Endodermal cell (in vitro differentiated cells): ENCODE data around the gene DPF3. TPM values are rescaled to one million over a fixed set of nuclear protein-coding genes. Genes with fewer than 3 reads are reported as not detected.

Experiments used
- DNase-seq: peaks from one replicate; pipeline ENCODE4 v3.0.0-alpha.2; 2017
- H3K27ac ChIP-seq: 2 replicates; pipeline ENCODE4 v1.5.1; 2013; ENCODE audit warnings: mild to moderate bottlenecking, low read depth, low read length, moderate library complexity
- H3K27me3 ChIP-seq: 2 replicates; pipeline ENCODE4 v1.6.1; 2013; ENCODE audit warnings: mild to moderate bottlenecking, low read length, moderate library complexity; ENCODE audit not compliant: insufficient read depth, control insufficient read depth, poor library complexity, severe bottlenecking
- H3K36me3 ChIP-seq: 2 replicates; pipeline ENCODE4 v1.7.0; 2013; ENCODE audit warnings: mild to moderate bottlenecking, low read length, moderate library complexity; ENCODE audit not compliant: control insufficient read depth, insufficient read depth
- H3K4me1 ChIP-seq: one replicate; pipeline ENCODE4 v1.7.0; 2013; ENCODE audit warnings: low read length; ENCODE audit not compliant: control insufficient read depth, insufficient read depth
- H3K4me3 ChIP-seq: 2 replicates; pipeline ENCODE4 v1.5.1; 2013; ENCODE audit warnings: mild to moderate bottlenecking, low read length, moderate library complexity
- H3K9ac ChIP-seq: 2 replicates; pipeline ENCODE4 v1.6.1; 2013; ENCODE audit warnings: mild to moderate bottlenecking, low read length, moderate library complexity; ENCODE audit not compliant: poor library complexity, severe bottlenecking; ENCODE audit errors: extremely low read depth
- H3K9me3 ChIP-seq: 2 replicates; pipeline ENCODE4 v1.6.1; 2013; ENCODE audit warnings: mild to moderate bottlenecking, low read length, moderate library complexity; ENCODE audit not compliant: control insufficient read depth
- H3K27ac Mint-ChIP-seq: 2 replicates; pipeline ENCODE4 v1.8.0; 2020; ENCODE audit warnings: mixed read lengths
- H3K27me3 Mint-ChIP-seq: 2 replicates; pipeline ENCODE4 v1.8.0; 2021; ENCODE audit warnings: mild to moderate bottlenecking, mixed read lengths; ENCODE audit not compliant: insufficient read depth
- H3K36me3 Mint-ChIP-seq: 2 replicates; pipeline ENCODE4 v1.8.0; 2020; ENCODE audit warnings: low read depth, mixed read lengths
- H3K4me1 Mint-ChIP-seq: 2 replicates; pipeline ENCODE4 v1.8.0; 2020; ENCODE audit warnings: mixed read lengths
- H3K4me3 Mint-ChIP-seq: 2 replicates; pipeline ENCODE4 v1.8.0; 2020; ENCODE audit warnings: mild to moderate bottlenecking, moderate library complexity, mixed read lengths
- H3K9me3 Mint-ChIP-seq: 2 replicates; pipeline ENCODE4 v1.8.0; 2020; ENCODE audit warnings: mild to moderate bottlenecking, mixed read lengths
- WGBS, 2 experiments: methylation state at CpG; one replicate each; pipeline versions ENCODE4 v1.1.5 to v1.1.7; 2013; ENCODE audit warnings: missing lambda C conversion rate in 2 of 2, mixed read lengths in 1 of 2; ENCODE audit not compliant: insufficient coverage in 1 of 2, insufficient read length in 1 of 2; 5-methylcytosine and 5-hydroxymethylcytosine counted together
- total RNA-seq, 2 donors: library from RNA; stranded (reverse); fragmentation: NEBNext Ultra II Directional in 1 of 2; extraction: Animal tissue kit (Norgen Biotek cat#: 25700) in 1 of 2; gene quantifications; 2 replicates in 1 of 2; 3 replicates in 1 of 2; pipeline ENCODE4 v1.2.1, GENCODE V29; 2021
- TF ChIP-seq, protein P1 (sequence below): fragments of 200-600 bp; sonication (generic); conservative IDR thresholded peaks from 2 replicates; pipeline ENCODE4 v1.5.0; 2021; ENCODE audit warnings: antibody characterized with exemption, mild to moderate bottlenecking

Gene DPF3
- total RNA-seq, 2 donors from 2014 or later: not detected

GRCh38 chr14:72636094-72636493, 257.8 kb downstream of the DPF3 start:
- 93% methylated on average over 1 of the region's 1 CpG; no CpG with 5 or more reads in 1 of the 2 experiments for WGBS, 2 experiments
- Histone ChIP-seq H3K27ac (no peak overlapping the region), H3K4me1 (no peaks in the 10 kb centered on the region), H3K9me3 (peaks cover 9% of the 10 kb centered on the region), H3K4me3 (no peak overlapping the region), H3K36me3 (no peaks in the 10 kb centered on the region), H3K9ac (no peak overlapping the region), H3K27me3 (no peaks in the 10 kb centered on the region)
- H3K4me3 Mint-ChIP-seq: no peak overlapping the region
- no peaks in the 10 kb centered on the region for H3K4me1 Mint-ChIP-seq
- peaks cover 18% of the 10 kb centered on the region for H3K27me3 Mint-ChIP-seq
- H3K9me3 Mint-ChIP-seq: peaks cover 8% of the 10 kb centered on the region
- DNase-seq: no peak
- H3K27ac Mint-ChIP-seq: no peak overlapping the region
- no peaks in the 10 kb centered on the region for H3K36me3 Mint-ChIP-seq
- TF ChIP-seq, protein P1, sequence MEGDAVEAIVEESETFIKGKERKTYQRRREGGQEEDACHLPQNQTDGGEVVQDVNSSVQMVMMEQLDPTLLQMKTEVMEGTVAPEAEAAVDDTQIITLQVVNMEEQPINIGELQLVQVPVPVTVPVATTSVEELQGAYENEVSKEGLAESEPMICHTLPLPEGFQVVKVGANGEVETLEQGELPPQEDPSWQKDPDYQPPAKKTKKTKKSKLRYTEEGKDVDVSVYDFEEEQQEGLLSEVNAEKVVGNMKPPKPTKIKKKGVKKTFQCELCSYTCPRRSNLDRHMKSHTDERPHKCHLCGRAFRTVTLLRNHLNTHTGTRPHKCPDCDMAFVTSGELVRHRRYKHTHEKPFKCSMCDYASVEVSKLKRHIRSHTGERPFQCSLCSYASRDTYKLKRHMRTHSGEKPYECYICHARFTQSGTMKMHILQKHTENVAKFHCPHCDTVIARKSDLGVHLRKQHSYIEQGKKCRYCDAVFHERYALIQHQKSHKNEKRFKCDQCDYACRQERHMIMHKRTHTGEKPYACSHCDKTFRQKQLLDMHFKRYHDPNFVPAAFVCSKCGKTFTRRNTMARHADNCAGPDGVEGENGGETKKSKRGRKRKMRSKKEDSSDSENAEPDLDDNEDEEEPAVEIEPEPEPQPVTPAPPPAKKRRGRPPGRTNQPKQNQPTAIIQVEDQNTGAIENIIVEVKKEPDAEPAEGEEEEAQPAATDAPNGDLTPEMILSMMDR: no peak

GRCh38 chr14:72634691-72635616, 258.9 kb downstream of the DPF3 start:
- H3K9ac ChIP-seq: no peak overlapping the region
- H3K4me1 ChIP-seq: no peaks in the 10 kb centered on the region
- TF ChIP-seq, protein P1: peak; percentile 55
- H3K27ac ChIP-seq: no peak overlapping the region
- H3K36me3 ChIP-seq: no peaks in the 10 kb centered on the region
- Mint-ChIP-seq H3K9me3 (peaks cover 6% of the 10 kb centered on the region), H3K4me1 (no peaks in the 10 kb centered on the region), H3K4me3 (no peak overlapping the region), H3K27me3 (peaks cover 19% of the 10 kb centered on the region), H3K36me3 (no peaks in the 10 kb centered on the region), H3K27ac (no peak overlapping the region)
- H3K9me3 ChIP-seq: peaks cover 9% of the 10 kb centered on the region
- H3K27me3 ChIP-seq: no peaks in the 10 kb centered on the region
- 83 to 92% methylated on average over 2 to 4 of the region's 4 CpGs for WGBS, 2 experiments
- H3K4me3 ChIP-seq: no peak overlapping the region
- no peak for DNase-seq

GRCh38 chr14:72633551-72633950, 260.4 kb downstream of the DPF3 start:
- H3K27me3 ChIP-seq: no peaks in the 10 kb centered on the region
- no peaks in the 10 kb centered on the region for H3K9me3 ChIP-seq
- no peak overlapping the region for H3K9ac ChIP-seq
- no peaks in the 10 kb centered on the region for H3K4me1 ChIP-seq
- no peak overlapping the region for H3K4me3 Mint-ChIP-seq
- no peak for DNase-seq
- H3K4me1 Mint-ChIP-seq: no peaks in the 10 kb centered on the region
- 96 to 100% methylated on average over 3 to 5 of the region's 5 CpGs for WGBS, 2 experiments
- no peak overlapping the region for H3K4me3 ChIP-seq
- H3K36me3 ChIP-seq: no peaks in the 10 kb centered on the region
- no peaks in the 10 kb centered on the region for H3K36me3 Mint-ChIP-seq
- H3K9me3 Mint-ChIP-seq: no peaks in the 10 kb centered on the region
- H3K27ac ChIP-seq: no peak overlapping the region
- H3K27ac Mint-ChIP-seq: no peak overlapping the region
- TF ChIP-seq, protein P1: no peak
- peaks cover 19% of the 10 kb centered on the region for H3K27me3 Mint-ChIP-seq
